H1 (cell line): Measurements from ENCODE around the gene HNF1B. TPM values are rescaled to one million over a fixed set of nuclear protein-coding genes. Genes with fewer than 3 reads are reported as not detected.

Experiments
- BACH1 ChIP-seq: IDR thresholded peaks from 2 replicates; pipeline ENCODE4 v1.6.1; 2012; ENCODE audit warnings: low read length, improper control_type of control experiment
- CHD7 ChIP-seq: fragments of 300-600 bp; sonication (generic); IDR thresholded peaks from 2 replicates; pipeline ENCODE4 v1.7.1; 2012; ENCODE audit warnings: low read length, moderate library complexity, mild to moderate bottlenecking, inconsistent platforms; ENCODE audit not compliant: insufficient replicate concordance
- E2F6 ChIP-seq: IDR thresholded peaks from 2 replicates; pipeline ENCODE4 v1.6.1; 2012; ENCODE audit warnings: inconsistent platforms
- EGR1 ChIP-seq: IDR thresholded peaks from 2 replicates; pipeline ENCODE4 v1.6.1; 2011; ENCODE audit warnings: low read depth, low read length, borderline replicate concordance
- HDAC2 ChIP-seq, 2 experiments: fragments of 300-600 bp in 1 of 2; sonication (generic) in 1 of 2; IDR thresholded peaks; 2 replicates each; pipeline ENCODE4 v1.6.1; 2011 to 2012; ENCODE audit warnings: low read depth in 2 of 2, low read length in 2 of 2, mild to moderate bottlenecking in 2 of 2, moderate library complexity in 2 of 2, borderline replicate concordance in 1 of 2, inconsistent platforms in 1 of 2
- JUN ChIP-seq: IDR thresholded peaks from 2 replicates; pipeline ENCODE4 v1.6.1; 2011; ENCODE audit warnings: low read depth, mild to moderate bottlenecking, improper control_type of control experiment, low read length
- MAFK ChIP-seq: IDR thresholded peaks from 2 replicates; pipeline ENCODE4 v1.6.1; 2012; ENCODE audit warnings: low read depth, mild to moderate bottlenecking, improper control_type of control experiment, low read length
- POLR2AphosphoS5 ChIP-seq: IDR thresholded peaks from 2 replicates; pipeline ENCODE4 v1.6.1; 2011; ENCODE audit warnings: low read depth, low read length
- SIX5 ChIP-seq: IDR thresholded peaks from 2 replicates; pipeline ENCODE4 v1.6.1; 2011; ENCODE audit warnings: mild to moderate bottlenecking, low read depth, low read length
- TBP ChIP-seq: IDR thresholded peaks from 2 replicates; pipeline ENCODE4 v1.6.1; 2011; ENCODE audit warnings: low read depth, low read length, improper control_type of control experiment
- TEAD4 ChIP-seq: IDR thresholded peaks from 2 replicates; pipeline ENCODE4 v1.6.1; 2012; ENCODE audit warnings: low read depth, low read length, inconsistent platforms, mixed read lengths
- polyA plus RNA-seq, 7 experiments: library from polyadenylated mRNA; depleted of rRNA in 3 of 7; stranded (reverse) in 5 of 7; unstranded in 2 of 7; fragments of >200 nt in 5 of 7; fragments of 200-250 nt in 2 of 7; gene quantifications; 1 replicate in 5 of 7; 2 replicates in 1 of 7; 4 replicates in 1 of 7; pipeline versions ENCODE4 v1.2.1 to v1.2.3, GENCODE V29; 2011 to 2013; ENCODE audit warnings: missing spikeins in 2 of 7, mixed read lengths in 2 of 7
- total RNA-seq: library from RNA; stranded (reverse); fragmentation: NEBNext Ultra II Directional; extraction: Animal tissue kit (Norgen Biotek cat#: 25700); gene quantifications from 2 replicates; pipeline ENCODE4 v1.2.1, GENCODE V29; 2021

Gene HNF1B
- total and polyA plus RNA-seq, 2 of the 8 experiments (the other 6 are each of a cell fraction or from before 2014, with no cell fraction given), result 0.13 to 0.30 TPM

- no peak for TF ChIP-seq CHD7
- TF ChIP-seq TEAD4, result no peak
- TF ChIP-seq SIX5, result no peak
- no peak for TF ChIP-seq BACH1
- no peak for TF ChIP-seq POLR2AphosphoS5
- no peak for TF ChIP-seq JUN
- no peak for TF ChIP-seq TBP
- TF ChIP-seq EGR1, result no peak
- TF ChIP-seq HDAC2 (IDR thresholded peaks at IDR 0.05; ENCODE audit: borderline replicate concordance in 1 of 2, low read depth in 2 of 2, low read length in 2 of 2), result no peak
- no peak for TF ChIP-seq MAFK
- TF ChIP-seq E2F6, result no peak
Measured at GRCh38 chr17:37787055-37787757, 42.3 kb upstream of the HNF1B start (continued).
